ENCODE measurements around the gene WDR64. TPM values are rescaled to one million over a fixed set of nuclear protein-coding genes. Genes with fewer than 3 reads are reported as not detected.

The WDR64 gene
- total and polyA plus RNA-seq, 5 donors, result 0.29 to 0.54 TPM; not detected in 3

GRCh38 chr1:241772932-241773500, 120.9 kb downstream of the WDR64 start:
- Histone ChIP-seq H3K9me3 (ENCODE audit: control insufficient read depth, low read length) (no peaks in the 10 kb centered on the region), H3K4me1 (ENCODE audit: control insufficient read depth, insufficient read depth, low read length) (no peaks in the 10 kb centered on the region), H3K4me3 (ENCODE audit: low read length) (no peak overlapping the region), H3K27ac (ENCODE audit: low read length) (no peak overlapping the region), H3K27me3 (ENCODE audit: control insufficient read depth, insufficient read depth) (no peaks in the 10 kb centered on the region)
- intact Hi-C loops (cut with DNase I), result no loop called here
- DNase-seq, result no peak
- 89% methylated on average over 4 of the region's 4 CpGs for WGBS
- ATAC-seq, result no peak

GRCh38 chr1:241773991-241774390, 121.9 kb downstream of the WDR64 start:
- no peak overlapping the region for H3K27ac ChIP-seq (ENCODE audit: low read length)
- H3K9me3 ChIP-seq (ENCODE audit: control insufficient read depth, low read length), result no peaks in the 10 kb centered on the region
- no peak overlapping the region for H3K4me3 ChIP-seq (ENCODE audit: low read length)
- ATAC-seq, result no peak
- intact Hi-C loops (cut with DNase I), result no loop called here
- H3K4me1 ChIP-seq (ENCODE audit: control insufficient read depth, insufficient read depth, low read length), result no peaks in the 10 kb centered on the region
- no peaks in the 10 kb centered on the region for H3K27me3 ChIP-seq (ENCODE audit: control insufficient read depth, insufficient read depth)
- no peak for DNase-seq
- WGBS, result 23% methylated on average over 4 of the region's 4 CpGs

GRCh38 chr1:241775021-241775420, 122.9 kb downstream of the WDR64 start:
- intact Hi-C loops (cut with DNase I), result no loop called here
- Histone ChIP-seq H3K9me3 (ENCODE audit: control insufficient read depth, low read length) (no peaks in the 10 kb centered on the region), H3K4me3 (ENCODE audit: low read length) (no peak overlapping the region), H3K27ac (ENCODE audit: low read length) (no peak overlapping the region), H3K4me1 (ENCODE audit: control insufficient read depth, insufficient read depth, low read length) (no peaks in the 10 kb centered on the region), H3K27me3 (ENCODE audit: control insufficient read depth, insufficient read depth) (peaks cover 1% of the 10 kb centered on the region)
- WGBS, result 86% methylated on average over 2 of the region's 2 CpGs
- no peak for ATAC-seq
- DNase-seq, result no peak

- intact Hi-C loops (cut with DNase I), result no loop called here
- H3K9me3 ChIP-seq (ENCODE audit: control insufficient read depth, low read length), result no peaks in the 10 kb centered on the region
- H3K4me3 ChIP-seq (ENCODE audit: low read length), result no peak overlapping the region
- no peak for DNase-seq
- no peak overlapping the region for H3K27ac ChIP-seq (ENCODE audit: low read length)
- H3K27me3 ChIP-seq (ENCODE audit: control insufficient read depth, insufficient read depth), result peaks cover 2% of the 10 kb centered on the region
- H3K4me1 ChIP-seq (ENCODE audit: control insufficient read depth, insufficient read depth, low read length), result no peaks in the 10 kb centered on the region
- no peak for ATAC-seq
These were observed 124.8 kb downstream of the WDR64 start for GRCh38 chr1:241776911-241777310.

- Histone ChIP-seq H3K9me3 (ENCODE audit: control insufficient read depth, low read length) (no peaks in the 10 kb centered on the region), H3K4me1 (ENCODE audit: control insufficient read depth, insufficient read depth, low read length) (no peaks in the 10 kb centered on the region), H3K27me3 (ENCODE audit: control insufficient read depth, insufficient read depth) (peaks cover 2% of the 10 kb centered on the region), H3K4me3 (ENCODE audit: low read length) (no peak overlapping the region), H3K27ac (ENCODE audit: low read length) (no peak overlapping the region)
- intact Hi-C loops (cut with DNase I), result no loop called here
- no peak for DNase-seq
- WGBS, result 84% methylated on average over 1 of the region's 1 CpG
- ATAC-seq, result no peak
These were observed 126.0 kb downstream of the WDR64 start for GRCh38 chr1:241778117-241778516.

GRCh38 chr1:241779897-241780296, 127.8 kb downstream of the WDR64 start:
- WGBS, result 80% methylated on average over 1 of the region's 1 CpG
- no peak for ATAC-seq
- intact Hi-C loops (cut with DNase I), result no loop called here

GRCh38 chr1:241782396-241782795, 130.3 kb downstream of the WDR64 start:
- WGBS, result 17% methylated on average over 4 of the region's 4 CpGs
- peaks cover 2% of the 10 kb centered on the region for H3K27me3 ChIP-seq (ENCODE audit: control insufficient read depth, insufficient read depth)
- no peak overlapping the region for H3K27ac ChIP-seq (ENCODE audit: low read length)
- H3K9me3 ChIP-seq (ENCODE audit: control insufficient read depth, low read length), result no peaks in the 10 kb centered on the region
- intact Hi-C loops (cut with DNase I), result no loop called here
- DNase-seq, result no peak
- H3K4me1 ChIP-seq (ENCODE audit: control insufficient read depth, insufficient read depth, low read length), result no peaks in the 10 kb centered on the region
- no peak overlapping the region for H3K4me3 ChIP-seq (ENCODE audit: low read length)
- no peak for ATAC-seq

More at GRCh38 chr1:241779897-241780296, 127.8 kb downstream of the WDR64 start:
- no peak overlapping the region for H3K4me3 ChIP-seq (ENCODE audit: low read length)
- H3K4me1 ChIP-seq (ENCODE audit: control insufficient read depth, insufficient read depth, low read length), result no peaks in the 10 kb centered on the region
- no peak for DNase-seq
- no peak overlapping the region for H3K27ac ChIP-seq (ENCODE audit: low read length)
- H3K9me3 ChIP-seq (ENCODE audit: control insufficient read depth, low read length), result no peaks in the 10 kb centered on the region
- peaks cover 2% of the 10 kb centered on the region for H3K27me3 ChIP-seq (ENCODE audit: control insufficient read depth, insufficient read depth)

GRCh38 chr1:241787691-241788090, 135.6 kb downstream of the WDR64 start:
- Histone ChIP-seq H3K27me3 (ENCODE audit: control insufficient read depth, insufficient read depth) (no peaks in the 10 kb centered on the region), H3K4me3 (ENCODE audit: low read length) (no peak overlapping the region), H3K4me1 (ENCODE audit: control insufficient read depth, insufficient read depth, low read length) (no peaks in the 10 kb centered on the region), H3K9me3 (ENCODE audit: control insufficient read depth, low read length) (no peaks in the 10 kb centered on the region), H3K27ac (ENCODE audit: low read length) (no peak overlapping the region)
- ATAC-seq, result no peak
- DNase-seq, result no peak
- 81% methylated on average over 4 of the region's 4 CpGs for WGBS
- intact Hi-C loops (cut with DNase I), result no loop called here

- H3K4me3 ChIP-seq (ENCODE audit: low read length), result no peak overlapping the region
- DNase-seq (no peak), ATAC-seq (no peak)
- H3K27ac ChIP-seq (ENCODE audit: low read length), result no peak overlapping the region
- no peaks in the 10 kb centered on the region for H3K4me1 ChIP-seq (ENCODE audit: control insufficient read depth, insufficient read depth, low read length)
- intact Hi-C loops (cut with DNase I), result no loop called here
- no peaks in the 10 kb centered on the region for H3K27me3 ChIP-seq (ENCODE audit: control insufficient read depth, insufficient read depth)
- H3K9me3 ChIP-seq (ENCODE audit: control insufficient read depth, low read length), result no peaks in the 10 kb centered on the region
- WGBS, result 85% methylated on average over 2 of the region's 2 CpGs
These were observed 137.0 kb downstream of the WDR64 start for GRCh38 chr1:241789061-241789460.

GRCh38 chr1:241799416-241799815, 147.3 kb downstream of the WDR64 start:
- Histone ChIP-seq H3K4me1 (ENCODE audit: control insufficient read depth, insufficient read depth, low read length) (no peaks in the 10 kb centered on the region), H3K4me3 (ENCODE audit: low read length) (no peak overlapping the region), H3K27ac (ENCODE audit: low read length) (no peak overlapping the region), H3K27me3 (ENCODE audit: control insufficient read depth, insufficient read depth) (no peaks in the 10 kb centered on the region), H3K9me3 (ENCODE audit: control insufficient read depth, low read length) (no peaks in the 10 kb centered on the region)
- DNase-seq (no peak), ATAC-seq (no peak)
- intact Hi-C loops (cut with DNase I), result no loop called here
- WGBS, result 90% methylated on average over 1 of the region's 1 CpG

- Histone ChIP-seq H3K27ac (ENCODE audit: low read length) (no peak overlapping the region), H3K27me3 (ENCODE audit: control insufficient read depth, insufficient read depth) (no peaks in the 10 kb centered on the region), H3K4me3 (ENCODE audit: low read length) (no peak overlapping the region), H3K9me3 (ENCODE audit: control insufficient read depth, low read length) (no peaks in the 10 kb centered on the region), H3K4me1 (ENCODE audit: control insufficient read depth, insufficient read depth, low read length) (no peaks in the 10 kb centered on the region)
- ATAC-seq (no peak), DNase-seq (no peak)
- intact Hi-C loops (cut with DNase I), result no loop called here
- 79% methylated on average over 3 of the region's 3 CpGs for WGBS
These were observed 148.6 kb downstream of the WDR64 start for GRCh38 chr1:241800640-241801039.

- DNase-seq, result no peak
- 83% methylated on average over 3 of the region's 3 CpGs for WGBS
- no peak for ATAC-seq
- no peak overlapping the region for H3K4me3 ChIP-seq (ENCODE audit: low read length)
- H3K27me3 ChIP-seq (ENCODE audit: control insufficient read depth, insufficient read depth), result no peaks in the 10 kb centered on the region
- intact Hi-C loops (cut with DNase I), result no loop called here
- no peaks in the 10 kb centered on the region for H3K4me1 ChIP-seq (ENCODE audit: control insufficient read depth, insufficient read depth, low read length)
- H3K9me3 ChIP-seq (ENCODE audit: control insufficient read depth, low read length), result no peaks in the 10 kb centered on the region
- H3K27ac ChIP-seq (ENCODE audit: low read length), result no peak overlapping the region
These were observed 150.8 kb downstream of the WDR64 start for GRCh38 chr1:241802863-241803262.

Data from right cardiac atrium (tissue), 5 donors.